EL (cell line): ENCODE measurements around the gene GAGE12D.
"Not testable (repeated sequence)": the region's sequence is repeated elsewhere in the genome, so short reads cannot be mapped to it uniquely, and the experiment has no call there.

Experiments used
- DNase-seq: peaks from one replicate; pipeline ENCODE4 v3.0.0-alpha.2; 2016

Gene GAGE12D

GRCh38 chrX:49541433-49541832 lies at the start of gene GAGE12D:
TSS of gene GAGE12D (plus strand) at chrX:49541733. CDS start at chrX:49542888, 1,155 bp downstream.
- DNase-seq, result not testable (repeated sequence)

DNA sequence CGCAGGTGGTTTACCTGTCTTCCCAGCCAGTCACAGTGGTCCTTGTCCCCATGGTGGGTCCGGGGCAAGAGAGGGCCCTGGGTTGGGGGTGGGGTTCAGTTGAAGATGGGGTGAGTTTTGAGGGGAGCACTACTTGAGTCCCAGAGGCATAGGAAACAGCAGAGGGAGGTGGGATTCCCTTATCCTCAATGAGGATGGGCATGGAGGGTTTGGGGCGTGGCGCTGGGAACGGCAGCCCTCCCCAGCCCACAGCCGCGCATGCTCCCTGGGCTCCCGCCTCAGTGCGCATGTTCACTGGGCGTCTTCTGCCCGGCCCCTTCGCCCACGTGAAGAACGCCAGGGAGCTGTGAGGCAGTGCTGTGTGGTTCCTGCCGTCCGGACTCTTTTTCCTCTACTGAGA lies 9.7 kb upstream of the GAGE12D start, which contains the start of gene GAGE12C:
Gene GAGE12C (plus strand): TSS at position 301 of the 400 bp plus-strand sequence. CDS start 1,155 bp downstream, outside the sequence.
- DNase-seq, result not testable (repeated sequence)

GRCh38 chrX:49550989-49551388 lies 9.5 kb downstream of the GAGE12D start, which contains the start of gene GAGE12E:
TSS of gene GAGE12E (plus strand) at chrX:49551289. CDS start at chrX:49552444, 1,155 bp downstream.
- DNase-seq, result not testable (repeated sequence)

DNA sequence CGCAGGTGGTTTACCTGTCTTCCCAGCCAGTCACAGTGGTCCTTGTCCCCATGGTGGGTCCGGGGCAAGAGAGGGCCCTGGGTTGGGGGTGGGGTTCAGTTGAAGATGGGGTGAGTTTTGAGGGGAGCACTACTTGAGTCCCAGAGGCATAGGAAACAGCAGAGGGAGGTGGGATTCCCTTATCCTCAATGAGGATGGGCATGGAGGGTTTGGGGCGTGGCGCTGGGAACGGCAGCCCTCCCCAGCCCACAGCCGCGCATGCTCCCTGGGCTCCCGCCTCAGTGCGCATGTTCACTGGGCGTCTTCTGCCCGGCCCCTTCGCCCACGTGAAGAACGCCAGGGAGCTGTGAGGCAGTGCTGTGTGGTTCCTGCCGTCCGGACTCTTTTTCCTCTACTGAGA lies 19.0 kb downstream of the GAGE12D start, which contains the start of gene GAGE12F:
Gene GAGE12F (plus strand): TSS at position 301 of the 400 bp plus-strand sequence. CDS start 1,155 bp downstream, outside the sequence.
- DNase-seq, result not testable (repeated sequence)

DNA sequence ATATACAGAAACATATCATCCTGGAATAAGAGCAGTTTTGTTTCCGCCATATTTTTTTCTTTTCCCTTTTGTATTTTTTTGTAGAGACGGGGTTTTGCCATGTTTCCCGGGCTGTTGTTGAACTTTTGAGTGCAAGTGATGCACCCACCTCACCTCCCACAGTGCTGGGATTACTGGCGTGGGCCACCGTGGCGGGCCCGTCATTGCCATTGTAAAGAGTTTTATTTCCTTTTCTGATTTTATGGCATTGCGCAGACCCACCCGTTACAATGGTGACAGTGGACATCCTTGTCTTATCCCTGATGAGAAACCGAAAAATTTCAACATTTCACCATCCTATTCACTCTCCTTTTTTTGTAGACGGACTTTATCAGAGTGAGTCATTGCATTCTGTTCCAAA lies 27.2 kb downstream of the GAGE12D start:
- DNase-seq, result not testable (repeated sequence)

DNA sequence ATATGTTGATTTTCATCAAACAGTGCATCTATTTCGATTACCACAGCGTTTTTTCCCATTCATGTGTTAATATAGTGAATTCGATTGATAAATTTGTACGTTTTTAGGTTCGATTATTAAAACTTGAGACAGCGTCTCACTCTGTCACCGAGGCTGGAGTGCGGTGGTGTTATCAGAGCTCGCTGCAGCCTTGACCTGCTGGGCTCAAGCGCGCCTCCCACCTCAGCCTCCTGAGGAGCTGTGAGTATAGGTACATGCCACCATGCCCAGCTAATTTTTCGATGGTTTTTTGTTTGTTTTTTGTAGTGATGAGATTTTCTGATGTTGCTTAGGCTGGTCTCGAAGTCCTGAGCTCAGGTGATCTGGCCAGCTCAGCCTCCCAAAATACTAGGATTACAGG lies 27.6 kb downstream of the GAGE12D start:
- DNase-seq, result not testable (repeated sequence)

GRCh38 chrX:49570100-49570499 lies 28.6 kb downstream of the GAGE12D start, which contains the start of gene GAGE12G:
TSS of gene GAGE12G (plus strand) at chrX:49570400. CDS start at chrX:49571555, 1,155 bp downstream.
- not testable (repeated sequence) for DNase-seq

- DNase-seq, result not testable (repeated sequence)
Observed at GRCh38 chrX:49579649-49580048, 38.1 kb downstream of the GAGE12D start, which contains the start of gene GAGE12H. TSS of gene GAGE12H (plus strand) at chrX:49579949. CDS start at chrX:49581104, 1,155 bp downstream.

DNA sequence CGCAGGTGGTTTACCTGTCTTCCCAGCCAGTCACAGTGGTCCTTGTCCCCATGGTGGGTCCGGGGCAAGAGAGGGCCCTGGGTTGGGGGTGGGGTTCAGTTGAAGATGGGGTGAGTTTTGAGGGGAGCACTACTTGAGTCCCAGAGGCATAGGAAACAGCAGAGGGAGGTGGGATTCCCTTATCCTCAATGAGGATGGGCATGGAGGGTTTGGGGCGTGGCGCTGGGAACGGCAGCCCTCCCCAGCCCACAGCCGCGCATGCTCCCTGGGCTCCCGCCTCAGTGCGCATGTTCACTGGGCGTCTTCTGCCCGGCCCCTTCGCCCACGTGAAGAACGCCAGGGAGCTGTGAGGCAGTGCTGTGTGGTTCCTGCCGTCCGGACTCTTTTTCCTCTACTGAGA lies 47.7 kb downstream of the GAGE12D start, which contains the start of gene GAGE2A:
Gene GAGE2A (plus strand): TSS at position 301 of the 400 bp plus-strand sequence. CDS start 1,155 bp downstream, outside the sequence.
- DNase-seq, result not testable (repeated sequence)

DNA sequence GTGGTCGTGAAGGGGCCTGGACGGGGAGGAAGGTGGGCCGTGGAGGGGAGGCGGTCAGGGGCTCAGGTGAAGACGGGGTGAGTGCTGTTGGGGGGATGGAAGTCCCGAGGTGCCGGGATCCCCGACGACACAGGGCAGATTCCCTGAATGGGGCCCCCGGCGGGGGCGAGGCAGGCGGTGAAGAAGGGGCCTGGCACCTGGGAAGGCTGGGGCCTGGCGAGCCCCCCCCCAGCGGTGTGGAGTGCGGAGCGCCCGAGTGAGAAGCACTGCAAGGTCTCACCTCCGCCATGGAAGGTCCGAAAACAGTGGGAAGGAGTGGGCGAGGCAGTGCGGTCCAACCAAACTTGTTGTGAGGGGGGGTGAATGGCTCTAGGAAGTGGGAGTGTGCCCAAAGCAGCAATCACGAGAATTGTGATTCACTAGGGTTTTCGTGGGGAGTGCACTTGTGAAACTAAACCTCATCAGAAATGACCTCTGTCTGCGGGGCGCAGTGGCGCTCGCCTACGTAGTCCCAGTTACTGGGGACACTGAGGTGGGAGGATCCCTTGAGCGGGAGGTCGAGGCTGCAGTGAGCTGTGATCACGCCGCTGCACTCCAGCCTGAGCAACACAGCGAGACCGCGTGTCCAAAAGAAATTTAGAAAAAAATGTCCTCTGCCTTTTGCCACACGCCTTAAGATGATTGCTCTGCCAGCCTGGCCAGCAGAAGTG lies 48.4 kb downstream of the GAGE12D start:
- DNase-seq, result not testable (repeated sequence)

GRCh38 chrX:49590488-49590887 lies 49.0 kb downstream of the GAGE12D start:
- not testable (repeated sequence) for DNase-seq
